Small intestine (tissue), 7 donors: ENCODE data around the gene IRF9. TPM values are rescaled to one million over a fixed set of nuclear protein-coding genes. Genes with fewer than 3 reads are reported as not detected.

Experiments used
- DNase-seq, 2 donors: peaks; one replicate each; pipeline versions ENCODE4 v3.0.0 to v3.0.0-alpha.2; 2013
- FAIRE-seq: peaks from 2 replicates; lab custom pipeline; 2012; peaks lifted over from hg19 to GRCh38; lab: Jason Lieb, UNC
- H3K27ac ChIP-seq, 3 donors: one replicate each; pipeline ENCODE4 v1.5.1; 2013; ENCODE audit warnings: low read length in 2 of 3, mild to moderate bottlenecking in 2 of 3, control low read depth in 1 of 3, inconsistent platforms in 1 of 3, low read depth in 1 of 3, moderate library complexity in 1 of 3
- H3K27me3 ChIP-seq, 3 donors: one replicate each; pipeline ENCODE4 v1.6.1; 2013; ENCODE audit warnings: low read length in 3 of 3, inconsistent platforms in 1 of 3; ENCODE audit not compliant: control insufficient read depth in 3 of 3, insufficient read depth in 3 of 3
- H3K36me3 ChIP-seq, 3 donors: one replicate each; pipeline ENCODE4 v1.6.1; 2013; ENCODE audit warnings: low read length in 3 of 3, inconsistent platforms in 1 of 3, low read depth in 1 of 3, mild to moderate bottlenecking in 1 of 3, moderate library complexity in 1 of 3; ENCODE audit not compliant: control insufficient read depth in 3 of 3, insufficient read depth in 2 of 3
- H3K4me1 ChIP-seq, 3 donors: one replicate each; pipeline ENCODE4 v1.6.1; 2013; ENCODE audit warnings: low read length in 2 of 3, inconsistent platforms in 1 of 3, low read depth in 1 of 3, mild to moderate bottlenecking in 1 of 3, moderate library complexity in 1 of 3; ENCODE audit not compliant: control insufficient read depth in 3 of 3, insufficient read depth in 2 of 3
- H3K4me3 ChIP-seq, 3 donors: one replicate each; pipeline ENCODE4 v1.5.1; 2013; ENCODE audit warnings: low read length in 3 of 3, control low read depth in 1 of 3, inconsistent platforms in 1 of 3, low read depth in 1 of 3, mild to moderate bottlenecking in 1 of 3, moderate library complexity in 1 of 3
- H3K9me3 ChIP-seq, 2 donors: one replicate each; pipeline ENCODE4 v1.6.1; 2013; ENCODE audit warnings: low read depth in 1 of 2, low read length in 1 of 2; ENCODE audit not compliant: control insufficient read depth in 2 of 2, insufficient read depth in 1 of 2
- WGBS, 3 donors: extraction: QIAGEN DNeasy Blood & Tissue Kit; methylation state at CpG; one replicate each; pipeline ENCODE4 v1.1.7; 2013; 5-methylcytosine and 5-hydroxymethylcytosine counted together
- polyA plus RNA-seq, 4 donors: library from polyadenylated mRNA; stranded (reverse) in 3 of 4; unstranded in 1 of 4; fragments of 200-250 nt in 3 of 4; fragments of 120-200 nt in 1 of 4; gene quantifications; one replicate each; pipeline versions ENCODE4 v1.2.1 to v1.2.3, GENCODE V29; 2013
- donor health status: healthy with polysubstance abuse.
- donor health status: control.
- donor health status: control.
- donor health status: Bipolar disorder and iron deficiency.
- donor health status: healthy.

The IRF9 gene
- polyA plus RNA-seq, 4 donors: 36.9 to 90.9 (median 63.3) TPM

- 55 to 69% (median 67%) methylated on average over 16 to 18 of the region's 18 CpGs for WGBS, 3 donors
- H3K9me3 ChIP-seq: no peaks in the 10 kb centered on the region
- peak in 1 of 2 donors; percentile 83 for DNase-seq
- H3K27ac ChIP-seq: peak overlapping the region in 2 of 3 donors; percentile 30 to 90
- H3K27me3 ChIP-seq: no peaks in the 10 kb centered on the region
- H3K36me3 ChIP-seq: peaks cover 18 to 99% (median 26%) of the 10 kb centered on the region in 3 donors
- H3K4me3 ChIP-seq: no peak overlapping the region
- no peak for FAIRE-seq
- H3K4me1 ChIP-seq: peaks cover 0 to 69% (median 0%) of the 10 kb centered on the region in 3 donors
Measured at GRCh38 chr14:24179961-24180796, 19.1 kb downstream of the IRF9 start.

DNA sequence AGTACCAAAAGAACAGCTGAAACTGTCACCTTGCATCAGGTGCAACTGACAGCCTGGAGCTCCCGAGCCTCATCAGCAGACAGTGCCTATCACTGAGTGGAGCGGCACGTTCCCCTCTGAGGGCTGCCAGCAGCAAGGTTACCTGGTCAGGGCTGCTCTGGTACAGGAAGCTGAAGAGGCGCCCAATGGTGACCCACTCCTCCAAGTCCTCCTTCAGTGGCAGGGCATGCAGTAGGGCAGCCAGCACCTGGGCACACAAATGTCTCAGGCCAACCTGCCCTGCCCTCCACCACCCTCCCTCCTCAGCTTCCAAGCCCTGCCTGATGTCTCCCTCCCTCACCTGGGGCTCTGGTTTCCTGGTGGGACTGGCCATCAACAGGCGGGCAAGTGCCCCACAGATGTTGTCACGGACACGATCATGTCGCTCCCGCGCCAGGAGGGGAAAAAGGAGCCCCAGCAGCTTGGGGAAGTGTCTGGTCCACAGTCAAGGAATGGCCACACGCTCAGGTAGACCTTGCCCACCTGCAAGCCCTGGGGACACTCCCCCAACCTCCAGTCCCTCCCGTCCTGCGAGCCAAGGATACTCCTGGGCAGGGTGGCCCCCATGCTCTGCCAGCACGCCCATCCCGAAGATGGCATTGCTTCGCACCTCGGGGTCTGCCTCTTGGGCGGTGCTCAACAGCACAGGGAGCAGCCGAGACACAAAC lies 20.5 kb downstream of the IRF9 start:
- DNase-seq (no peak), FAIRE-seq (no peak)
- H3K27me3 ChIP-seq: no peaks in the 10 kb centered on the region
- no peaks in the 10 kb centered on the region for H3K9me3 ChIP-seq
- no peak overlapping the region for H3K4me3 ChIP-seq
- peaks cover 18 to 99% (median 26%) of the 10 kb centered on the region in 3 donors for H3K36me3 ChIP-seq
- WGBS, 3 donors: 85 to 91% (median 89%) methylated on average over 19 of the region's 19 CpGs
- H3K4me1 ChIP-seq: peaks cover 0 to 64% (median 0%) of the 10 kb centered on the region in 3 donors
- H3K27ac ChIP-seq: peak overlapping the region in 1 of 3 donors; percentile 90

DNA sequence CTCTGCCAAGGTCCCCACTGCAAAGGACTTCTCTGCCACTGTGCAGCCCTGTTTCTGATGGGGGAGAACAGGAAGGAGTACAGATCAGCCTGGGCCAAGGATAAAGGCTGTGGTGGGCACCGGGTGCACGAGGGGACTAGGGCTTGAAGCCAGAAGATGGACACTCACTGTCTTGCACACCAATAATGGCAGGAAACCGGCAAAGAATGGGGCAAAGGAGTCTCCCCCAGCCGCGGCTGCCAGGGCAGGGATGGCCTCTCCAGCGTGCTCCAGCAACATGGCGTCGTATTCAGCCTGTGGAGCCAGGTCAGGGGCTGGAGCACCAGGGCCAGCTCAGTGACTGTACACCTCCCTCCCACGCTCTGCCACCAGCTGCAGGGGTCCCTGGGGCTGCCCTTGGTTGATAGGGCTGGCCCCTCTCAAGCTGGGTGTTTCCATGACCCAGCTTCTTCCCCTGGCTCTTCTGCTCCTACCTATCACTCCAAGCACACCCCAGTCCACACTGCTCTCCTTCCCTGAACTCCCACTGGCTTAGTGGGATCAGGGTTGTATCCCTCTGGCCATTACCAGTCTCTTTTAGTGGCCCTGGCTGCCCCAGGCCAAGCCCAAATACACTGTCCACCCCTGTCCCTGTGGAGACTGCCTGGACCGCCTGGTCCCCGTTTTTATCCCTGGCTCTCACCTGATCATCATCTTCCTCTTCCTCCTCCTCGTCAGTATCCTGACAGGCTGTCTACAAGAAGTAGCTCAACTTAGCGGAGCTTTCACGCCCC lies 21.2 kb downstream of the IRF9 start:
- Histone ChIP-seq H3K9me3 (no peaks in the 10 kb centered on the region), H3K4me1 (peaks cover 0 to 57% (median 0%) of the 10 kb centered on the region in 3 donors), H3K27ac (no peak overlapping the region), H3K4me3 (no peak overlapping the region), H3K27me3 (no peaks in the 10 kb centered on the region), H3K36me3 (peaks cover 13 to 99% (median 20%) of the 10 kb centered on the region in 3 donors)
- no peak for FAIRE-seq
- 87 to 90% (median 90%) methylated on average over 13 to 14 of the region's 14 CpGs for WGBS, 3 donors
- no peak for DNase-seq

DNA sequence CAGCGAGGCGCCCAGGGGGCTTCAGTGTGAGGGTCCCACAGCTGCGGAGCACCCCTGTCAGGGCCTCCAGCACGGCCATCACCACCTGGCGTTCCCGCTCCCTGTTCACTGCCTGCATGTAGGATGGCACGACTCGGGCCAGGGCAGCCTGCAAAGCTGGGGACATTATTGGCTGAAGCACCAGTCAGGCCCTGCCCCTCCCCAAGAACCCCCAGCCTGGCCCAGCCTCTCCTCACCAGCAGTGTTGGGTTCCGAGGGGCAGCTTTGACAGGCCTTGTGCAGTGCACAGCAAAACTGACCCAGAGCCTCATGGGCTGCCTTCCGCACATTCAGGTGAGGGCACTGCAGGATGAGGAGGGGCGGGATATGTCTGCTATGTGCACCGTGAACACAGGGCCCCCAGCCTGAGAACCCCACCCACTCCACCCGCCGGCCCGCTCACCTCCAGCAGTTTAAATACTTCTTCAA lies 22.0 kb downstream of the IRF9 start:
- Histone ChIP-seq H3K27ac (no peak overlapping the region), H3K27me3 (no peaks in the 10 kb centered on the region), H3K9me3 (no peaks in the 10 kb centered on the region), H3K4me3 (no peak overlapping the region), H3K36me3 (peaks cover 9 to 97% (median 13%) of the 10 kb centered on the region in 3 donors), H3K4me1 (peaks cover 0 to 57% (median 2%) of the 10 kb centered on the region in 3 donors)
- no peak for FAIRE-seq
- 92 to 96% (median 94%) methylated on average over 15 of the region's 15 CpGs for WGBS, 3 donors
- no peak for DNase-seq

DNA sequence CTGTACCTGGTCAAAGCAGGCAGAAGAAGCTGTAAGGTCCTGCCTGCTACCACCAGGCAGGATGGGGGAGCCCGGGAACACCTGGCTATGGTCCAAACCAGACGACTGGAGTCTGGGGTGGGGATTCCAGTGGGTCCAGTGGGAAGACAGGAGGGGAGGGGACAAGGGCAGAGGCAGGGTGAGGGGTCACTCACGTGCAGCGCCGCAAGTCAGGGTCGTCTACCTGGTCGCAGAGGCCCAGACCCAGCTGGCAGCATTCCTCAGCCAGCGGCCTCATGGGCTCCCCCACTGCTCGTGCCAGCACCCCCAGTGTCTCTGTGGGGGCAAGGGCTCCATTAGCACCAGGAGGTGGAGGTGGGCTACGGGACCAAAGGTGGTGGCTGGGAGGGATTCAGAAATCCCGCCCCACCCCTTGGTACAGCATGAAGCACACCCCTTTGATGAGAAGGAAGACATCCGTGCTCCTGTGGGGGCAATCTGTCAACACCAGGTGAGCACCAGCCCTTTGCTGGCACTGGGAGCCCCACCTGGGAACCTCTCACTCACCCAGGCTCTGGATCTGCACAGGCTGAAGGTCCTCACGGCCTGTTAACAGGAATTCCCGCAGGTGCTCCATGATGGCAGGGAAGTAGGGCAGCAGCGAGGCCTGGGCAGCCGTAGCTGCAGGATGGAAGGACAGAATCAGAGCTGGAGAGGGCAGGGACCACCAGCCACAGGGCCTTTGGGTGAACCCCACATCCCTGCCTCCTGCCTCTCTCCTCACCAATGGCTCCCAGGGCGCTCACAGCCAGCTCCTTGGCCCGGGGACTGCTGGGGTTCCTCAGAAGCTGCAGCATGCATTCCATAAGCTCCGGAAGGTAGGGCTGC lies 23.3 kb downstream of the IRF9 start:
- FAIRE-seq: no peak
- H3K36me3 ChIP-seq: peaks cover 5 to 84% (median 9%) of the 10 kb centered on the region in 3 donors
- WGBS, 3 donors: 89 to 94% (median 91%) methylated on average over 19 of the region's 19 CpGs

GRCh38 chr14:24185026-24185425 lies 24.0 kb downstream of the IRF9 start:
- Histone ChIP-seq H3K27me3 (no peaks in the 10 kb centered on the region), H3K36me3 (peaks cover 2 to 82% (median 9%) of the 10 kb centered on the region in 3 donors), H3K9me3 (no peaks in the 10 kb centered on the region), H3K27ac (no peak overlapping the region), H3K4me1 (peaks cover 0 to 43% (median 6%) of the 10 kb centered on the region in 3 donors), H3K4me3 (no peak overlapping the region)
- FAIRE-seq (no peak), DNase-seq (no peak)
- 95 to 98% (median 95%) methylated on average over 7 of the region's 7 CpGs for WGBS, 3 donors

More for the DNA sequence above, 23.3 kb downstream of the IRF9 start:
- Histone ChIP-seq H3K27ac (no peak overlapping the region), H3K4me1 (peaks cover 0 to 50% (median 6%) of the 10 kb centered on the region in 3 donors), H3K4me3 (no peak overlapping the region), H3K9me3 (no peaks in the 10 kb centered on the region), H3K27me3 (no peaks in the 10 kb centered on the region)
- DNase-seq: no peak

GRCh38 chr14:24185741-24186140 lies 24.7 kb downstream of the IRF9 start:
- Histone ChIP-seq H3K27me3 (no peaks in the 10 kb centered on the region), H3K4me1 (peaks cover 0 to 36% (median 6%) of the 10 kb centered on the region in 3 donors), H3K27ac (no peak overlapping the region), H3K9me3 (no peaks in the 10 kb centered on the region), H3K36me3 (peaks cover 2 to 80% (median 9%) of the 10 kb centered on the region in 3 donors), H3K4me3 (no peak overlapping the region)
- no peak for FAIRE-seq
- DNase-seq: no peak
- 90 to 95% (median 94%) methylated on average over 11 of the region's 11 CpGs for WGBS, 3 donors
